ENCODE data around the gene ADAMTS6. TPM values are rescaled to one million over a fixed set of nuclear protein-coding genes. Genes with fewer than 3 reads are reported as not detected.

The ADAMTS6 gene
- polyA plus RNA-seq, 3 donors, result 0.01 TPM; not detected in 2

- H3K36me3 ChIP-seq (replicated peaks in 1 of 2; ENCODE audit: control insufficient read depth in 1 of 2, insufficient read depth in 2 of 2, low read length in 2 of 2), result peaks cover 0 to 21% of the 10 kb centered on the region in 2 donors
- H3K27ac Mint-ChIP-seq, result no peak overlapping the region
- no peaks in the 10 kb centered on the region for H3K4me1 ChIP-seq (ENCODE audit: control insufficient read depth in 1 of 2, insufficient read depth in 2 of 2, low read length in 2 of 2)
- no peak overlapping the region for H3K4me2 ChIP-seq (replicated peaks; ENCODE audit: extremely low read depth, low read length, poor library complexity, severe bottlenecking)
- H3K9me3 Mint-ChIP-seq, result no peaks in the 10 kb centered on the region
- H3K4me3 Mint-ChIP-seq, result no peak overlapping the region
- no peak overlapping the region for H3K27ac ChIP-seq (ENCODE audit: low read depth in 1 of 2, low read length in 2 of 2)
- H3K36me3 Mint-ChIP-seq, result peaks cover 31 to 50% of the 10 kb centered on the region in 2 donors
- no peaks in the 10 kb centered on the region for H3K27me3 ChIP-seq (ENCODE audit: control insufficient read depth in 2 of 2, insufficient read depth in 2 of 2, low read length in 2 of 2)
- TF ChIP-seq CTCF (IDR thresholded peaks at IDR 0.05), result no peak
- intact Hi-C loops (cut with micrococcal nuclease), result no loop called here
- H3K27me3 Mint-ChIP-seq (ENCODE audit: low read depth in 3 of 3), result peaks cover 0 to 2% (median 0%) of the 10 kb centered on the region in 3 donors
- H3K4me1 Mint-ChIP-seq, result no peaks in the 10 kb centered on the region
- no peaks in the 10 kb centered on the region for H4K20me1 ChIP-seq (ENCODE audit: insufficient read depth, low read length)
- no peaks in the 10 kb centered on the region for H3K79me2 ChIP-seq (ENCODE audit: insufficient read depth, low read length)
- H2AFZ ChIP-seq (ENCODE audit: insufficient read depth, low read depth, low read length, poor library complexity, severe bottlenecking), result no peak overlapping the region
- no CpG with 5 or more reads among the region's 3 CpGs for WGBS (ENCODE audit: insufficient coverage)
- no peaks in the 10 kb centered on the region for H3K9me3 ChIP-seq (replicated peaks in 1 of 2; ENCODE audit: control insufficient read depth in 1 of 2, insufficient read depth in 1 of 2, low read length in 2 of 2)
- no peak for DNase-seq
- no peak overlapping the region for H3K4me3 ChIP-seq (replicated peaks in 1 of 3; ENCODE audit: low read depth in 2 of 3, low read length in 3 of 3)
- no peak overlapping the region for H3K9ac ChIP-seq (ENCODE audit: insufficient read depth, low read length, poor library complexity, severe bottlenecking)
Measured at GRCh38 chr5:65525726-65526125, 44.0 kb upstream of the ADAMTS6 start.

- H3K4me3 Mint-ChIP-seq, result no peak overlapping the region
- H3K4me3 ChIP-seq (replicated peaks in 1 of 3; ENCODE audit: low read depth in 2 of 3, low read length in 3 of 3), result no peak overlapping the region
- no peak overlapping the region for H3K27ac Mint-ChIP-seq
- no peak overlapping the region for H2AFZ ChIP-seq (ENCODE audit: insufficient read depth, low read depth, low read length, poor library complexity, severe bottlenecking)
- no peaks in the 10 kb centered on the region for H3K9me3 Mint-ChIP-seq
- H3K4me2 ChIP-seq (replicated peaks; ENCODE audit: extremely low read depth, low read length, poor library complexity, severe bottlenecking), result no peak overlapping the region
- no peaks in the 10 kb centered on the region for H3K27me3 ChIP-seq (ENCODE audit: control insufficient read depth in 2 of 2, insufficient read depth in 2 of 2, low read length in 2 of 2)
- peaks cover 4 to 5% of the 10 kb centered on the region in 2 donors for H3K36me3 Mint-ChIP-seq
- no peaks in the 10 kb centered on the region for H3K4me1 Mint-ChIP-seq
- no peaks in the 10 kb centered on the region for H3K9me3 ChIP-seq (replicated peaks in 1 of 2; ENCODE audit: control insufficient read depth in 1 of 2, insufficient read depth in 1 of 2, low read length in 2 of 2)
- no peaks in the 10 kb centered on the region for H3K79me2 ChIP-seq (ENCODE audit: insufficient read depth, low read length)
- no peak for DNase-seq
- no peaks in the 10 kb centered on the region for H4K20me1 ChIP-seq (ENCODE audit: insufficient read depth, low read length)
- H3K27me3 Mint-ChIP-seq (ENCODE audit: low read depth in 3 of 3), result peaks cover 0 to 1% (median 0%) of the 10 kb centered on the region in 3 donors
- TF ChIP-seq CTCF (IDR thresholded peaks at IDR 0.05), result no peak
- no peak overlapping the region for H3K9ac ChIP-seq (ENCODE audit: insufficient read depth, low read length, poor library complexity, severe bottlenecking)
- no peaks in the 10 kb centered on the region for H3K36me3 ChIP-seq (replicated peaks in 1 of 2; ENCODE audit: control insufficient read depth in 1 of 2, insufficient read depth in 2 of 2, low read length in 2 of 2)
- WGBS (ENCODE audit: insufficient coverage), result no CpG with 5 or more reads among the region's 6 CpGs
- intact Hi-C loops (cut with micrococcal nuclease), result no loop called here
- H3K27ac ChIP-seq (ENCODE audit: low read depth in 1 of 2, low read length in 2 of 2), result no peak overlapping the region
- no peaks in the 10 kb centered on the region for H3K4me1 ChIP-seq (ENCODE audit: control insufficient read depth in 1 of 2, insufficient read depth in 2 of 2, low read length in 2 of 2)
Measured at GRCh38 chr5:65512170-65512937, 30.6 kb upstream of the ADAMTS6 start.

Measured in CD14-positive monocyte (primary cell).